ENCODE results near the gene DCAF8L2.
"Not testable (repeated sequence)": the region's sequence is repeated elsewhere in the genome, so short reads cannot be mapped to it uniquely, and the experiment has no call there.

DCAF8L2 gene

GRCh38 chrX:27680726-27681125, 90.6 kb downstream of the DCAF8L2 start:
- DNase-seq, result no peak

DNA sequence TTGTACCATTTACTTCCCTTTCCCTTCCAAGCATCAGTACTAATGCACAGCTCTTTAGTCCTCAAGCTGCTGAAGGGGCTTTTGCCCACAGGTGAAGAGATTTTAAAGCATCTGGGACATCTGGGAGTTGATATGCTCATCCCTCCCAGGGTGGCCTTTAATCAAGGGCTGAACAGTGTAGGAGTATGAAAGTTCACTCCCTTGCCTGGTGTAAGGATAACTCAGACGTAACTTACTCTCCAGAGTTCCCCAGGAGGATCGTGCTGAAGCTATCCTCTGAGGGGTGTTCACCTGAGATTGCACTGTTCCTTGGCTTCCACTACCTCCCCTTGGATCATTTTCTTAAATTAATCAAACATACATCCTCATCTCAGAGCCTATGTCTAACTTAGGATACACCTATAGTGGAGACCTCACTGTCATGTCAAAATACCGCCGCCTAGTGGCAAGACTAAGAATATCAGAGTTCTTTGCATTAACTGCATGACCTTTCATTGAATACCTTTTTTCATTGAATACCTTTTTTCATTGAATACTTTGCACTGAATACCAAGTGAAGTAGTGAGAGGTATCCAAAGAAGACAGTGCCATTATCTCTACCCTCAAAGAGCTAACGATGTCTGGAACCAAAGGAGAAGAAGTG, 93.5 kb downstream of the DCAF8L2 start:
- not testable (repeated sequence) for DNase-seq

GRCh38 chrX:27694667-27695066, 104.5 kb downstream of the DCAF8L2 start:
- no peak for DNase-seq

- DNase-seq, result no peak
These were observed 116.4 kb downstream of the DCAF8L2 start for GRCh38 chrX:27706526-27706925.

DNA sequence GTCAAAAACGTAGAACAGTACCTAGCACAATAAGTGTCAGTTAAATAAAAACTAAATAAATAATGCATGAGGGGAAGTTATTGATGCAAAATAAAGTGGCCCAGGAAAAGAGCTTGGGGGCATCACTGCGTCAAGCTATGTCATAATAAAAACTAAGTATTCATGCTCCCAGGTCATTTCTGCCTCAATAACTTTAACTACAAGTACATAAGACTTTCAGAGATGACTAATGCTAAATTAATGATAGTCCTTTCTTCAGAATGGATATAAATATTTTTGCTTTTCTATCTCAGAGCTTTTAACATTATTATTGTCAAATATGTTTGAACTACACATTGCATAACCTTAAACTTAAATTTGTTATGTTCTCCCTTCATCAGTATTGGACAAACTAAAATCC, 125.5 kb downstream of the DCAF8L2 start:
- no peak for DNase-seq

- no peak for DNase-seq
These were observed 138.1 kb downstream of the DCAF8L2 start for GRCh38 chrX:27728291-27728690.

DNA sequence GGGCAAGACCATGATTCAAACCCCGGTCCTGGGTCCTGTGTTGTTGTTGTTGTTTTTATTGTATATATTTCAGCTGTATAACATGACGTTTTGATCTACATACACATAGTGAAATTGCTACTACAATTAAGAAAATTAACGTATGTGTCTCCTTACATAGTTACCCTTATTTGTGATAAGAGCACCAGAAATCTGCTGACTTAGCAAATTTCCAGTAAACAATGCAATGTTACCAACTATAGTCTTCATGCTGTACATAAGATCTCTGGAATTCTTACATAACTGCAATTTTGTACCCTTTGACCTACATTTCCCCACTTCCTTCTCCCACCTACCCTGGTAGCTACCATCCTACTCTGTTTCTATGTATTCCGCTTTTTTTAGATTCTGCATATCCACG, 141.8 kb downstream of the DCAF8L2 start:
- no peak for DNase-seq

GRCh38 chrX:27735914-27736313, 145.8 kb downstream of the DCAF8L2 start:
- DNase-seq, result no peak

- no peak for DNase-seq
These were observed 150.8 kb downstream of the DCAF8L2 start for GRCh38 chrX:27740933-27741332.

DNA sequence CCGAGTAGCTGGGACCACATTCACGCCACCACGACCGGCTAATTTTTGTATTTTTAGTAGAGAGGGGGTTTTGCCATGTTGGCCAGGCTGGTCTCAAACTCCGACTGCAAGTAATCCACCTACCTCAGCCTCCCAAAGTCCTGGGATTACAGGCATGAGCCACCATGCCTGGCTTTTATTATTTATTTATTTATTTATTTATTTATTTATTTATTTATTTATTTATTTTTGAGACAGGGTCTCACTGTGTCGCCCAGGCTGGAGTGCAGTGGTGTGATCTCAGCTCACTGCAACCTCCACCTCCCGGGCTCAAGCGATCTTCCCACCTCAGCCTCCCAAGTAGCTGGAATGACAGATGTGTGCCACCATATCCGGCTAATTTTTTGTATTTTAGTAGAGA, 153.4 kb downstream of the DCAF8L2 start:
- not testable (repeated sequence) for DNase-seq

DNA sequence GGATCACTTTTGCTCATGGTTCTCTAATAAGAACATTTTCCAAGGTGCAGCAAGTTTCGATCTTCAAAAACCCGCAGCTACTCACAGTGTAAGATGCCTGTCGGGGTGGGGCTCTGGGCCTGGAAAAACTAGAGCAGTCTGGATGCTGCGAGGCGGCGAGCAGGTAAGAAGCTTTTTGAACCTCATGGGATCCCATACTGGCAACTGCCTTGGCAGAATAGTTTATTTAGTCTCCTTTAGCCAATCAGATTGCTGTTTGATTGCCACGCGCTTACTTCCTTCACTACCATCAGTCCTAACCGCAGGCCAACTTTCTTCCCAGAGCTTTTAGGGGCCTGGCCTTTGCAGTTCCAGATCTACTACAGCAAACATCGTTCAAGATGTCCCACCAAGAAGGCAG, 156.4 kb downstream of the DCAF8L2 start:
- DNase-seq, result no peak

DNA sequence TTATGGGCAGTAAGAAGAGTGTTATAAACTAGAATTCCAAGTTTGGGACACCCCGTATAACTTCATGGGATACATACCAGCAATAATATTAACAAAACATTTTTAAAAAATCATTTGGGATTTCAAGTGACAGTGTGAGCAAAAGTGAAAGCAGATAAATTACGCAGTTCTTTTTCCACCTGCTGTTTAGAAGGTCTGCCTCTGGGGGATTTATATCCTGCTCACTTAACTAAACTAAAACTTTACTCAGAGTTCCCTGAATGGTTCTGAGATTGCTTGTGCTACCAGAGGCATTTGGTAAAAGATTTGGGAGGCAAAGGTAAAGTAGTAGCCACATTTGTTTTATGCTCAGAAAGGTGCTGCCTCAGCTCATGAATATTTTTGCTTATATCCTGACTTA, 160.2 kb downstream of the DCAF8L2 start:
- not testable (repeated sequence) for DNase-seq

GRCh38 chrX:27751976-27752375, 161.8 kb downstream of the DCAF8L2 start:
- no peak for DNase-seq

- no peak for DNase-seq
These were observed 175.6 kb downstream of the DCAF8L2 start for GRCh38 chrX:27765718-27766117.

DNA sequence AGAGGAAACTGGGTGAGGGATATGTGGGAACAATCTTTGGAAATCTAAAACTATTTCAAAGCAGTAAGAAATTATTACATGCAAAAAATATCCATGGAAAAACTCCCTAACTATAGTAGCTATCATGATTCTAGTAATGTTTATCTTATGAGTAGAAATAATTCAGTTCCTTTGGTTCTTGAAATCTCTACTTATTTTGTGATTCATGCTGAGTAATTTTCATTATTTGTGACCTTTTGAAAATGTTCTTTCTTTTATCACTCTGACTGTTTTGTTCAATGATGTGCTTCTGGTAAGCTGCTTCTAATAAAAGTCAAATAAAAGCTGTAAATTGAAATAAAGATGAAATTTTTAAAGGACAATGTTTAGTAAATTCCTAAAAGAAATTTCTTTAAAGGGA, 177.2 kb downstream of the DCAF8L2 start:
- DNase-seq, result no peak

DNA sequence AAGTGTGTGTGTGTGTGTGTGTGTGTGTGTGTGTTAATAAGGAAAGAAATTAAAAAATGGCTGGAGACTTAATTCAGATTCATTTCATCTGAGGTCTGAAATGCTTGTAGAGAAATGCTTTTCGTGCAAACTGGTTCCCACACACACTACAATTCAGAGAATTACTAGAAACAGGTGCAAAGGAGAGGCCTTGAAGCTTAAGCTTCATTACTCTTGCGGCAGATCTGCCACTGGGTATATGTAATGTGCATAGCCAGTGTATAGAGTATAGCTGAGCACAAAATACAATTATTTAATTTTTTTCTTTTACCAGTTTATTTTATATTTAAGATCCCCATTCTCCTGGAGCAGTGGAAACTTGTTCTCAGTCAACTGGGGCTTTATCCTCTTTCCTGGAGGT, 185.8 kb downstream of the DCAF8L2 start:
- DNase-seq, result no peak

DNA sequence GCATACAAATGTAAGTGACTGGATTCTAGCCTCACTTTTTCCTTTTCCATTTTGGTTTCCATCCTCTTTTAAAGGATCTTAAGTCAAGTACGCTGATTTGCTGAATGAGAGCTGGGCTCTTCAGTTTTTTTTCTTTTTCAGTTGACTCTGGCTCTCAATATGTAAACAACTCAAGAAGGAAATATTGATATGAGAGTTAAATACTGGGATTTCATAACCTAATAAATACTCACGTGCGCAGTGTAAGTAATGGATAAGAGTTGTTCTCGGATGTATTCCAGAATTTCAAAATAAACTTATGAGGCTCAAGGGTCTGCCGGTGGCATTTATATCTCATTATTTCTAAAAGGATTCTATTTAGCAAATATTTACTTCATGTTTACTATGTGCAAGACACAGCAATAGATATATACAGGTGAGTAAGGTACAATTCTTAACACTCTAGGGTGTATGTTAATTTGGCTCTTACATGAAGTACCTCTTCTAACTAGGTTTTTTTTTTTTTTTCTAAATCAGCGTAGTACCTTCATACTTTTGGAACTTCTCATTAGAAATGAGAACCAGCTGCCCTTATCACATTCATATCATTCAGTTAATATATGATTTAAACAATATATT, 206.6 kb downstream of the DCAF8L2 start:
- no peak for DNase-seq

DNA sequence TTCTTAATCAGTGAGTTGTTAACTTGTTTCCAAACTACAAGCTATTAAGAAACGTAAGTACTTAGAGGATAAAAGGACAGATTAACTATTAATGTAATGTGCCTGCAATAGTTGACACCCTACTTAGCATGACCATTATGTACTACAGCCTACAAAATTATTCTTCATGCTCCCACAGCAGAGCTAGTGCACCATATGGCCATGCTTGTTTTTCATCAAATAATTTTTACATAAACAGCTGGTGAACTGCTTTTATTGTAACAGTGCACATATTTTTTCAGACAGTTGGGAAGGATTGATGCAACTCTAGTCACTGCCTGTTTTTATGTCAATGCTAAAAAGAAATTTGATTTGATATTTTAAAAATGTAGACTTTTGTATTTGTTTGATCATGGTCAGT, 207.4 kb downstream of the DCAF8L2 start:
- no peak for DNase-seq
